ENCODE measurements around the gene RANBP1.

Gene RANBP1

DNA sequence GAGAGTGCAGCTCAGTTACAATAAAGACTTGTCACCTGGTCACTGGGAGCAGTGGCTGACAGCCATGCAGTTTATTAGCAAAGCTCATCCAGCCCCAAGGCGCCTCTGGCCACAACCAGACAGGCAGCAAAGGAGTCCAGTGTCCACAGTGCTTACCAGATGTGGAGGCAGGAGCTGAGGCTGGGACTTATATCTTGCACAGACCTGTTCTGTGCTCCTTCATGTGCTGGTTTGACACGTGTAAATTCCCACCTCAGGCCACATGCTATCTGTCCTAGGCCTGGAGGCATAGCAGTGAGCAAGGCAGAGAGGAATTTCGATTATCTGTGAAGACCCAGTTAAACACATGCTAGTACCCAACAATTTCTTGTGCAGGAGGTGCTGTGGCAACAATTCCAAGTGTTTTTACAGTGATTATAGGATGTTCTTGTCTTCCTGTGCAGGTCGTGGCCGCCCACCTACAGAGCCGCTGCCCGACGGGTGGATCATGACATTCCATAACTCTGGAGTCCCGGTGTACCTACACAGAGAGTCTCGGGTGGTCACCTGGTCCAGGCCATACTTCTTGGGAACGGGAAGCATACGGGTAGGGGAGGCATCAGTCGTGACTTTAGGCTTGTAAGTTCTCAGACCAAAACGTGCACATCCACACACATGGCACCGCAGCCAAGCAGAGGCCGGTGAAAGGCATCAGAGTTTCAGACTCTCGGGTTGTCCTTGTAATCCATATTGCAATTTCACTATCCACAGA, 26.5 kb upstream of the RANBP1 start:
- DNase-seq (ENCODE audit: low spot score) = no peak

DNA sequence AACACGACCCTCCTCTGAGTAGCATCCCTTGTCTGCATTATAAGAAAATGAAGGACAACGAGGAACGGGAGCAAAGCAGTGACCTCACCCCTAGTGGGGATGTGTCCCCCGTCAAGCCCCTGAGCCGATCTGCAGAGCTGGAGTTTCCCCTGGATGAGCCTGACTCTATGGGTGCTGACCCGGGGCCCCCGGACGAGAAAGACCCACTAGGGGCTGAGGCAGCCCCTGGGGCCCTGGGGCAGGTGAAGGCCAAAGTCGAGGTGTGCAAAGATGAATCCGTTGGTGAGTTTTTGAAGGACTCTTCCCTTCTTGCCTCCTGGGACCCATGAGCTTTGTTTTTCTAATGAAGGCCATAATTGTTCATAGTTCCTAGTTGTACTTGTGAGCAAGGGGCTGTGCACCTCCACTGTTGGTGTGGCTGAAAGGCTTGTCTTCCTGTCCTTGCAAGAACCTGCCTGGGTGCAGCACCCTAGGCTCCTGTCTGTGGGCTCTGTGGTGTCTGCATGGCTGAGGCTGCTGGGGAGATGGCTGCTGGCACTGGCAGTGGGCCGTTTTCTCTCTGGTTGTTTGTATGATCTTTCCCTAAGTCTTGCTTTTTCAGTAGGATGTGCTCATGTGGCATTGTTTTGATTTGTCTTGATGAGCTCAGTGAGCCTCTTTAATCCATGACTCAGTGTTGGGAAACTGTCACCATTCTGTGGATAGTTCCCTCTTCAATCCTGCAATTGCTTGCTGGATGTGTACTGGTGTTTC, 25.8 kb upstream of the RANBP1 start:
- DNase-seq (ENCODE audit: low spot score) = peak; percentile 77

DNA sequence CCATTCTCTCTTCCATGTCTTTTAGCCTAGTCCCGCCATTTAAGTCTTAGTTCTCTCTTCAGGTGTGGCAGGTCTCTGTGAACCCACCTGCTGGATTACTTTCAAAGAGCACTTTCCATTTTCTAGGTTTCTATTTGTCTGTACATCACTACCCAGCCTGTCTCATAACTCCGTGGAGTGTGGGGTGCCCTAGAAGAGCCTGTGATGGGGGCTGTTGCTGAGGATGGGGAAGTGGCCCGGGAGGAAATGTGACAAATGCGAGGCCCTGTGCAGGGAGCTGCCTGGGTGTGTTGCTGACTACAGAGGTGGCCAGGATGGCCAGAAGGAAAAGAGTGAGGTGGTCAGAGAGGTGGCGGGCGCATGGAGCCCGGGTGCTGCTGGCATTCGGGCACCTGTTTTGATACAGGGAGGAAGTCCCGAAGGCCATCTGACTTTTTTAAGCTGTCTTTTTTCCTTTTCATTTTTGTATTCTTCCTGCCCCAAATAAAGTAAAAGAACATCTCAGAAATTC, 25.1 kb upstream of the RANBP1 start:
- no peak for DNase-seq (ENCODE audit: low spot score)

DNA sequence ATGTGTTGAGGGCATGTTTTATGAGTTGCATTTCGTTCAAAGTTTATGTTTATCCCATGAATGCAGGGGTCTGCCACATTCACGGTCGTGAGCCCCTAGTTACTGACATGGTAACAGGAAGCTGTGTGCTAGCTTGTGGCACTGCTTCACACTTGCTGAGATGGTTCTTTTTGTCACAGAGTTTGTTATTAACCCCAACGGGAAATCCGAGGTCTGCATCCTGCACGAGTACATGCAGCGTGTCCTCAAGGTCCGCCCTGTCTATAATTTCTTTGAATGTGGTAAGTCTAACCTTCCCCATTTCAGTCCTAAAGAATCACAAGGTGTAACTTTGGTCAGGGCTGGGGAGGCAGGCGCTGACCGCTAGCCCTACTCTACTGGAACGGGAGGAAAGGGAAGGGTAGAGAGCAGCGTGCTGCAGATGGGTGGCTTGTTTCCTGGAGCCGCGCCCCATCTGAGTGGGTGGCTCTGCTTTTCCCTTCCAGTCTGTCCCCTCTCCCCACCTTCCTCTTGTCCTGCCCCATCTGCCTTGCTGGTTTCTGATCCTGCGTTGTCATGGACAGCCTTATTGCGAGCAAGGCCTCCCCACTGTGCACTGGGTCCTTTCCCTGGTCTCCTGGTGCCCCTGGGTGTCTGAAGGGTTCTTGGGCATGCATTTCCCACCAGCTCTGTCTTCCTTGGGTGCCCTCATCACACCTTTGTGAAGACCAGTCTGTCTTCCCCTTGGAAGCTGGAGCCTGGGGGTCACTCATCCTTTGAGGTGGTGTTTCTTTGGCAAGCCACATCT, 24.0 kb upstream of the RANBP1 start:
- DNase-seq (ENCODE audit: low spot score) = no peak

DNA sequence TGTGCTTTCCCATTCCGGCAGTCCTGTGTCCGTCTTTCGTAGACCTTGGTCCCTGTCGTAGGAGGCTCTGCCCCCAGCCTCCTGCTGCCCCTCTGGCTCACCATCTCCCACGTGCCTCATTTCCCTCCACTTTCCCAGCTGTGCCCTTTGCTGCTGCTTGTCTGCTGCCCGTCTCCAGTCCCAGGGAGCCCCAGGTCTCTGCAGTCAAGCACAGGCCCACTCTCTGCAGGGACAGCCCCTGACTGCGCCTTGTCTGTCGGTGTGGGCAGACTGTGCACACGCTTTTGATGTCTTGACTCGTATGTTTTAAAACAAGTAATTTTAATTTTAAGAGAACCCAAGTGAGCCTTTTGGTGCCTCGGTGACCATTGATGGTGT, 23.4 kb upstream of the RANBP1 start:
- no peak for DNase-seq (ENCODE audit: low spot score)

DNA sequence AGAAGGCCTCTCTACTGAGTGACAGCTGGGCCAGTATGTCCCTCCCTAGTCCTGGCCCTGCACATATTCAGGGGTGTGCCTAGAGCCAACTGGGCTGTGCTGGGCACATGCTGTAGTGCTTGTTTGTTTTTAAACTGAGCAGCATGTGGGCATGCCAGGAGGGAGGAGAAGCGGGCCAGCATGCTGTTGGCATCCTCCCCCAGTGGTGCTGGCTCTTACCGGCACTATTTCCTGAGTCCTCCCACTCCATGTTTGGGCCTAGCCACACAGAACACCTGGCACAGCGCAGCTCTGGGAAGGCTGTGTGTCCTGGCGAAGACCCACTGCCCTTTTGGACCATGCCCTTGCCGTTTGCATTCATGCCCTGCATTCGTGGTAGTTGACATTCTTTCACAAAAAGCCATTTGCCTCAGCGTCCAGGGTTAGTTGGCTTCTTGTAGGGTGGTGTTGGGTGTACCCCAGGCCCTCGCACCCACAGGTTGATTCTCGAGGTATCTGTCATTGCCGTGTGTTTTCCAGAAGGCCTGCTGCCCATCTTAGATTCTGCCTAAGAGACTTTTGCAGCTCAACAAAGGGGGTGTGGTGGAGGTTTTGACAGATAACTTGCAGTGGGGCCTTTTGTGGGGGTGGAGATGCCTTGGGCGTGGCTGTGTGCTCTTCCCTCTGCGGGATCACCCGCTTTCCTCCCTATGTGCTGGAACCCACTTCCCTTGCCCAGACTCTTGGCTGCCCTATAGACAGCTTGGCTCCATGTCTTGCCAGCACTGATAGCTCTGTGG, 22.3 kb upstream of the RANBP1 start:
- DNase-seq (ENCODE audit: low spot score) = no peak

DNA sequence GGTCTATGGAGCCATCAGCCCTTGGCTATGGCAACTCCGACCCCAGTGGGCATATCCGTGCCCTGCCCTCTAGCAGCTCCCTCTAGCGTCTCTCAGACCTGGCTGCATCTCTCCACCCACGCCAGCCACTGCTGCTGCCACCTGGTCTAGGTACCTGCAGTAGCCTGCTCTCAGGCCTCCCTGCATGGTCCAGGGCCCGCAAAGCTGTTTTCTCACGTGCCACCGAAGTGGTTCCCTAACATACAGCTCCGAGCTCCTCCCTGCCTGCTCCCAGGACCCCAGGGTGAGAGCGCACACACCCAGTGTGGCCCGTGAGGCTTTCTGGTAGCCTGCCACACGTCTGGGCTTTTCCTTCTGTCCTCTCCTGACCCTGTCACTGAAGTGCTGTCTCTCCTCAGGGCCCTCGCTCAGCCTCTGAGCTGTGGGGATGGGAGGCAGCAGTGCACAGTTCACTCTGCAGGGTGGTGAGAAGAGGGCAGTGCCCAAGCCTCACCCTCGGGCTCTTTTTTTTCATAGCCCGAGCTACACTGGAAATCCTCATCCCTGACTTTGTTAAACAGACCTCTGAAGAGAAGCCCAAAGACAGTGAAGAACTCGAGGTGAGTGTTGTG, 21.6 kb upstream of the RANBP1 start:
- DNase-seq (ENCODE audit: low spot score) = no peak

DNA sequence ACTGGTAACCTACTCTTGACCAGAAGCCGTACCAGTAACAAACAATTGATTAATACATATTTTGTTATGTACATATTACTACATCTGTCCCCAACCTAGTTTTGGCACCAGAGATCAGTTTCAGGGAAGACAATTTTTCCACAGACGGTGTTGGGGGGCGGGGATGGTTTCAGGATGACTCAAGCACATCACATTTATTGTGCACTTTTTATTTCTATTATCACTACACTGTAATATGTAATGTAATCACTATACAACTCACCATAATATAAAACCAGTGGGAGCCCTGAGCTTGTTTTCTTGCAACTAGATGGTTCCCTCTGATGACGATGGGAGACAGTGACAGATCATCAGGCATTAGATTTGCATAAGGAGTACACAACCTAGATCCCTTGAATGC, 20.4 kb upstream of the RANBP1 start:
- DNase-seq (ENCODE audit: low spot score) = no peak

DNA sequence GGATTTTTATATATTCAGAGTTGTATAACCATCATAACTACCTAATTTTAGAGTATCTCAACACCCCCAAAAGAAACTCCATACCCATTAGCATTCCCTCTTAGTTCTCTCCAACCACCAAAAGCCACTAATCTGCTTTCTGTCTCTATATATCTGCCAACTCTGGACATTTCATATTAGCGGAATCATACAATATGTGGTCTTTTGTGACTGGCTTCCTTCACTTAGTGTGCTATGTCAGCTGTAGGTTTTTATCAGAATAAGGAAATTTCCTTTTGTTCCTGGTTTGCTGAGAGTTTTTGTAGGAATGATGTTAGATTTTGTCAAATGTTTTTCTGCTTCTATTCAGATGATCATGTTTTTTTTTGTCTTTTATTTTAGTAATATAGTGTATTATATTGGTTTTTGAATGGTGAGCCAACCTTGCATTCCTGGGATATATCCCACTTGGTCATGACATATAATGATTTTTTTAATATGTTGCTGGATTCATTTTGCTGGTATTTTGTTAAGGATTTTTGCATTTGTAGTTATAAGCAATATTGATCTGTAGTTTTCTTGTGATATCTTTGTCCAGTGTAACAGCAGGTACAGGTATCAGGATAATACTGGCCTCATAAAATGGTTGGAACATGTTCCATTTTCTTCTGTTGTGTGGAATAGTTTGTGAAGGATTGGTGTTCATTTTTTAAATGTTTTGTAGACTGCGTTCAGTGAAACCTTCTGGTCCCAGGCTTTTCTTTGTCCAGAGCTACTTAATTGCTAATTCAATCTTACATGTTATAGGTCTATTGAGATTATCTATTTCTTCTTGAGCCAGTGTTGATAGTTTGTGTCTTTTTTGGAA, 19.1 kb upstream of the RANBP1 start:
- DNase-seq (ENCODE audit: low spot score) = no peak

DNA sequence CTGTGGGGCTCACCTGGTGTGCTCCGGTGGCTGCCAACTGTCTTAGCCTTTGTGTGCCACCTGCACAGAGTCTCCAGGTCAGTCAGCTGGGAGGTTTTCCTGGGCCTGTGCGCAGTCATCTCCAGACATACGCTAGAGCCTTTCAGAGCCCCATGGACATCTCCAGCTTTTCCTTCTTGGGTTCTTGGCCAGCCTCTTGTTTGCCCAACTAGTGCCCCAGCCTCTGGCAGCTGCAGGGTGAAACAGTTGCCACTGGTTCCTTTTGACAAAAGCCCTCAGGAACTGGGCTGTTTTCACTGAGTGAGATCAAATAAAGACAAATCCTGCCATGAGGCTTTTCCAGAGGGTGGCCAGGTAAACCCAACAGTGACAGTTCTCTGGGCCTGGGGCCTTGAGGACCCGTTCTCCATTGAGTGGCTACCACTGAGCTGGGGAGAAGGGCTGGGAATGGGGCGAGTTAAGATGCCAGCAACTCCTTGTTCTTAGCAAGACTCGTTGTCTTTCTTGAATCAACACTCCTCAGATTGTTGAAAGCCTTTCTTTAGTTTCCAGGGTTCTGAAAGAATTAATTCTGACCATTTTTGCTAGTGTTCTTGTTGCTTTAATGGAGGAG, 16.7 kb upstream of the RANBP1 start:
- no peak for DNase-seq (ENCODE audit: low spot score)

DNA sequence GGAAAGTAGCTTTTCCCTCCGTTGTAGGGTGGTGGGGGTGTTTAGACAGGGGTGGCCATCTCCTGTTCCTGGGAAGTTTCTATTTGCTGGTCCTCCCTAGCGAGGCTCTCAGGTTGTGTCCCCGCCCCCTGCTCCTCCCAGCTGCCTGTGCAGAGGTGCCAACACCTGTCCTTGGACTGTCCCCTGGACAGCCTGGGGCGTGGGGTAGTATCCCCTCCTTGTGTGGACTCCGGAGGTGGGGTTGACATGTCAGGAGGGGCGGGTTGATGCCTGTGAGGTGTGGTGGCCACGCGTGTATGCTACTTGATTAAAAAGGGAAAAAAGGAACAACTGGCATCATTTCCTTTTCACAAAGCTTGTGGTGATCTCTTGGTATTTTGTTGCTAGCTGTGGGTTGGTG, 14.3 kb upstream of the RANBP1 start:
- DNase-seq (ENCODE audit: low spot score) = no peak

DNA sequence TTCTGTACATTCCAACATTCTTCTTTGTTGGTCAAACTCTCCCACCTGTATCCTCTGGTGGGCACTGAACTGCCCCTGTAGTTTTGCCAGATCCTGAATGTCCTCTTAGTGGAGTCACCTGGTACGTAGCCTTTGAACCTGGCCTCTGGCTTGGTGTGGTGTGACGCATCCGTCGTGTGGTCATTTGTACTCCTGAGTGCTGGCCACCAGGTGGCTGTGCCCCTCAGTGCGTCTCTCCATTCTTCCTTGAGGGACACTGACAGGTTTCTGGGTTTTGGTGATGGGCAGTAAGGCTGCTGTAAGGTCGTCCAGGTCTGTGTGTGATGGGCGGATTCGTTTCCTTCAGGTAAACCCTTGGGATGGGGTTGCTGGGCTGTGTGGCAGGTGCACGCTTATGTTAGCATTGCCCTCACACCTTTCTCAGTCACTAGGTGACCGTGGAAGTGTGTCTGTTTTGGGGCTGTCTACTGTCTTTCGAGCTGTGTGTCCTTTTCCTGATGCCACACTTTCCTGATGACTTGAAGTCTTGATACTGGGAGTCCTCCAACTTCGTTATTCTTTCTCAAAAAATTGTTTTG, 13.6 kb upstream of the RANBP1 start:
- DNase-seq (ENCODE audit: low spot score) = no peak

DNA sequence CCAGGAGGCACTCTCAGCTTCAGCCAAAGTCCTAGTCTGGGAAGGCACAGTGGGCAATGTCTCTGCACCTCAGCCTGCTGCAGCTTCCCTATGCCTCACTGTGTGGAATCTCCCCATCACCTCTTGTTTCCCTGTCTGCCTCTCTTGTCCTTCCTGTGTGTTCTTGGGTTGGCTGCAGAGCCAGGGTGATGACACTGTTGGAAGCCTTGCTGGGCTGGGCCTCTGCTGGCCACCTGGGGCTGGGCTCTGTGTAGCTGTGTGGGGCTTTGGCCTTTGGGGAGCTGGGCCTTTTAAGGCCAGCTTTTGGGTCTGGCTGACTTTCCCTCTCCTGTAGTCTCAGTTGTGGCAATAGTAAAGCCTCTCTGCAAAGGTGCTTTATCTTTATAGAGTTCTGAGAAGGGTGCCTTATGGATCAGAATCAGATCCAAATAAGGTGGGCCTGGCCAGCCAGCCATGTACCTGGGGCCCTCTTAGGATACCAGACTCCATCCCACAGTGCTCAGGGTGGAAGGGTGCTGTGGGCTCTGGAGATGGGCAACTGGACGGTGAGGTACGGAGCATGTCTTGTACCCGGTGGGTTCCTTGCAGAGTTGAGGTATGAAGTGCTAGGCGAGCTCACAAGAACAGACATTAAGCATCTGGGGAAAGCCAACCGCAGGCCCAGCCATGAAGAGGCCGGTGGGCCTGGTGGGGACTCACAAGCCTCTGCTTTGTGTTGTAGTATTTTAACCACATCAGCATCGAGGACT, 10.3 kb upstream of the RANBP1 start:
- DNase-seq (ENCODE audit: low spot score) = no peak

DNA sequence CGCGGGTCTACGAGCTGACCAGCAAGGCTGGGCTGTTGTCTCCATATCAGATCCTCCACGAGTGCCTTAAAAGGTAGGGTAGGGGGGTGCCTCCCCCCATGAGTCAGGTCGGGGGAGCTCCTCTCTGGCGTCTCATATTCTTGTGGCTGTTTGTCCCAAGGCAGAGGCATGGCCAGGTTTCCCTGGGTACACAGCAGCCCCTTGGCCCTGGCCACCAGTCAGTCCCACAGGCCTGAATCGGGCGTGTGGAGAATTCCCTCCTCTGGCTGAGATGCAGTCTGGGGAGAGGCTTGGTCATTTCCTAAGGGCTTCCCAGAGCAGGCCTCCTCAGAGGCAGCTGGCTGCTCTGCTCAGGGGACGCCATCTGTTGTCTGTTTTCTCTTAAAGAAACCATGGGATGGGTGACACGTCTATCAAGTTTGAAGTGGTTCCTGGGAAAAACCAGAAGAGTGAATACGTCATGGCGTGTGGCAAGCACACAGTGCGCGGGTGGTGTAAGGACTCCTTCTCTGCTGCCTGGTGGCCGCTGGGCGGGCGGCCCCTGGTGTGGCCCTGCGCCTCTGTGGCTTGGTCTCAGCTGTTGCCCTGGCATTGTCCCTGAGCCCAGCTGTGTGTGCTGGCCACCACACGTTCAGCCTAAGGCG, 9.6 kb upstream of the RANBP1 start:
- DNase-seq (ENCODE audit: low spot score) = no peak

DNA sequence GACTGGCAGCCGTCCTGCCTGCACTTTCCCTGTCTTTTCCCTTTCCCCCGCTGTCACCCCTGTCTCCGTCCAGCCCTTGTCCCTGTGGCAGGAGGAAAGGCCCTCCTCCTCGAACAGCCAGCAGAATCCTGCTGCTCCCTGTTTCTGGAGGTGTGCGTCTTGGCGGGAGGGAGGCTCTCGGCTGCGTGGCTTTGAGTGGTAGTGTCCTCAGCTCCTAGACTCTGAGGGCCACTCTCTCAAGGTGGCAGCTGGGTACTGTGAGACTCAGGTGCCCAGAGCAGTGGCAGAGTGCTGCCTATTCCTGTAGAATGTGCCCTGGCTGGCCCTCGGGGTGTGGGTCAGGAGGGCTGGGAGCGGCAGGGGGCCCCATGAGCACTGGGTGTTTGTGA, 9.1 kb upstream of the RANBP1 start:
- no peak for DNase-seq (ENCODE audit: low spot score)

DNA sequence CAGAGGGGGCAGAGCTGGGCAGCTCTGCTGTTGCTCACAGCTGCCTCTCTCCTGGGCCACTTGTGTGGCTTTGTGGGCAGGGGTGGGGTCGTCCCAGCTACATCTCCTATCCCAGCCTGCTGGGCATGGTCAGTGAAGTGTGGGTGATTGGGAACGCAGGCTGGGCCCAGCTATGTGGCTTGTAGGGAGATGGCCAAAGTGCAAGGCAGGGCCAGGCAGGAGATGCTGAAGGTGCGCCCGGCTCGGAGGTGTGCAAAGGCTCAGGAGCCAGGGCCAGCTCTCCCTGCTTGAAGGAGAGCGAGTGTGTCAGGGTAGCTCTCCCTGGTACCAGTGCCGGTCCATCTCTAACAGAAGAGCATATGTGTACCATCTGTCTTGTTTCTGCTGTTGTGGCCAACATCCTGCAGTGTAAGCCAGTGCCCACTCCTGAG, 8.4 kb upstream of the RANBP1 start:
- no peak for DNase-seq (ENCODE audit: low spot score)

DNA sequence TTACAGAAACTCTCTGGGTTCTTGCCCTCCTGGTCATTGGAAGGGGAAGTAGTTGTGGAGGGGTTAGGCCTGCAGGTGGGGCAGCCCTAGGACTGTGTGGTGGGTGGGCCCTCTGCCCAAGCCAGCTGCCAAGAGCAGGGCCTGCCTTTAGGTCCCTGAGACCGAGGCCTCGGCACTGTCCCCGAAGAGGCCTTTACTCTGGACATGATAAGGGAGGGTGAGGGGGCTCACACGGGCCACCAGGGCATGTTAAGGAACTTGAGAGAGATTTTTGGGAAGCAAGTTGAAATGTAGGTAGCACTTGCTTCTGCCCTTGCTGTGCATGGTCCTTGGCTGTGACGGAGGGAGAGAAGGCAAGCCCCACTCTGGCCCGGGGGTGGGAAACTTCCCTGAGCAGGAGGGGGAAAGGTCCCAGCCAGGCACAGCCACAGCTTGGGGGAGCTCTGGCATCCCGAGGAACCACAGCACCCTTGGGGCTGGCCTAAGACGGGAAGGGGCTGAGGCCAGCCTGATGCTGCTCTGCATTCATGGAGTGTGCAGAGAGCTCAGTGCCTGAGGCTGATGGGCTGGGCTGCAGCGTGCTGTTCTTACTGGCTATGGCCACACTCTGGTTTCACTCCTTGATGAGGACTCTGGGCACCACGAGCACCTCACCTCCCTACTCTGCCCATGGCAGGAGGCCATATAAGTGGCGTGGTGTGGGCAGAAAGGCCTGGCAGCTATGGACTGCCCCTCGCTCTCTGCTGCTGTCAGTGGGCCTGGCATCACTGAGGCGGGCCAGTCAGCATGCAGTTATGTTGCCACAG, 7.8 kb upstream of the RANBP1 start:
- DNase-seq (ENCODE audit: low spot score) = no peak
